PFSK-1 (cell line): Measurements from ENCODE around the gene BAZ1B.

Experiments used
- FOXP2 ChIP-seq: optimal IDR thresholded peaks from 2 replicates; pipeline ENCODE3; 2011; ENCODE audit warnings: borderline replicate concordance, control low read depth, inconsistent platforms; ENCODE audit not compliant: insufficient read depth; ENCODE audit errors: extremely low read length, extremely low read depth
- POLR2AphosphoS5 ChIP-seq: IDR thresholded peaks from 2 replicates; pipeline ENCODE4 v1.6.1; 2012; ENCODE audit warnings: low read depth, mild to moderate bottlenecking, control low read depth, low read length, moderate library complexity
- REST ChIP-seq, 2 experiments: IDR thresholded peaks; 2 replicates each; pipeline versions ENCODE4 v1.6.1 to v1.8.0; 2011 to 2012; ENCODE audit warnings: low read depth in 2 of 2, low read length in 2 of 2, control low read depth in 1 of 2, inconsistent platforms in 1 of 2, mild to moderate bottlenecking in 1 of 2, moderate library complexity in 1 of 2; ENCODE audit not compliant: insufficient read depth in 1 of 2
- SIN3A ChIP-seq: IDR thresholded peaks from 2 replicates; pipeline ENCODE4 v1.6.1; 2012; ENCODE audit warnings: mild to moderate bottlenecking, low read length, moderate library complexity, borderline replicate concordance; ENCODE audit not compliant: insufficient read depth
- TAF1 ChIP-seq: IDR thresholded peaks from 2 replicates; pipeline ENCODE4 v1.6.1; 2012; ENCODE audit warnings: low read length, control low read depth, borderline replicate concordance; ENCODE audit not compliant: insufficient read depth

The BAZ1B gene

GRCh38 chr7:73437621-73438416 lies 84.3 kb downstream of the BAZ1B start:
- no peak for TF ChIP-seq REST (IDR thresholded peaks at IDR 0.05; ENCODE audit: insufficient read depth in 1 of 2, low read depth in 2 of 2, low read length in 2 of 2)
- no peak for TF ChIP-seq FOXP2
- TF ChIP-seq TAF1: no peak
- TF ChIP-seq SIN3A: no peak
- TF ChIP-seq POLR2AphosphoS5: no peak

- TF ChIP-seq SIN3A (no peak), FOXP2 (no peak), POLR2AphosphoS5 (no peak), TAF1 (no peak), REST (IDR thresholded peaks at IDR 0.05; ENCODE audit: insufficient read depth in 1 of 2, low read depth in 2 of 2, low read length in 2 of 2) (no peak)
These were observed 85.0 kb downstream of the BAZ1B start for GRCh38 chr7:73437091-73437490.

- TF ChIP-seq POLR2AphosphoS5: no peak
- no peak for TF ChIP-seq SIN3A
- TF ChIP-seq TAF1: no peak
- TF ChIP-seq REST (IDR thresholded peaks at IDR 0.05; ENCODE audit: insufficient read depth in 1 of 2, low read depth in 2 of 2, low read length in 2 of 2): no peak
- no peak for TF ChIP-seq FOXP2
These were observed 85.8 kb downstream of the BAZ1B start for GRCh38 chr7:73436031-73436929.

GRCh38 chr7:73435471-73436009 lies 86.6 kb downstream of the BAZ1B start:
- TF ChIP-seq FOXP2: no peak
- no peak for TF ChIP-seq POLR2AphosphoS5
- TF ChIP-seq SIN3A: no peak
- no peak for TF ChIP-seq REST (IDR thresholded peaks at IDR 0.05; ENCODE audit: insufficient read depth in 1 of 2, low read depth in 2 of 2, low read length in 2 of 2)
- TF ChIP-seq TAF1: no peak
